AG10803 (cell line): ENCODE results near the gene MAPKAPK2.
A peak's percentile ranks its signal among the peaks of the same experiment; 100 is the strongest.

ENCODE experiments used
- DNase-seq: peaks from one replicate; pipeline ENCODE4 v3.0.0; 2010; ENCODE audit warnings: low read depth
- H3K4me3 ChIP-seq: 2 replicates; pipeline ENCODE4 v1.5.1; 2011; ENCODE audit warnings: mild to moderate bottlenecking, low read length, control low read depth
- TF ChIP-seq, protein P1 (sequence below): conservative IDR thresholded peaks from 2 replicates; pipeline ENCODE4 v1.5.1; 2011; ENCODE audit warnings: mild to moderate bottlenecking, low read length, control low read depth, inconsistent platforms

MAPKAPK2 gene

GRCh38 chr1:206661161-206661820, 23.4 kb upstream of the MAPKAPK2 start:
- TF ChIP-seq, protein P1, sequence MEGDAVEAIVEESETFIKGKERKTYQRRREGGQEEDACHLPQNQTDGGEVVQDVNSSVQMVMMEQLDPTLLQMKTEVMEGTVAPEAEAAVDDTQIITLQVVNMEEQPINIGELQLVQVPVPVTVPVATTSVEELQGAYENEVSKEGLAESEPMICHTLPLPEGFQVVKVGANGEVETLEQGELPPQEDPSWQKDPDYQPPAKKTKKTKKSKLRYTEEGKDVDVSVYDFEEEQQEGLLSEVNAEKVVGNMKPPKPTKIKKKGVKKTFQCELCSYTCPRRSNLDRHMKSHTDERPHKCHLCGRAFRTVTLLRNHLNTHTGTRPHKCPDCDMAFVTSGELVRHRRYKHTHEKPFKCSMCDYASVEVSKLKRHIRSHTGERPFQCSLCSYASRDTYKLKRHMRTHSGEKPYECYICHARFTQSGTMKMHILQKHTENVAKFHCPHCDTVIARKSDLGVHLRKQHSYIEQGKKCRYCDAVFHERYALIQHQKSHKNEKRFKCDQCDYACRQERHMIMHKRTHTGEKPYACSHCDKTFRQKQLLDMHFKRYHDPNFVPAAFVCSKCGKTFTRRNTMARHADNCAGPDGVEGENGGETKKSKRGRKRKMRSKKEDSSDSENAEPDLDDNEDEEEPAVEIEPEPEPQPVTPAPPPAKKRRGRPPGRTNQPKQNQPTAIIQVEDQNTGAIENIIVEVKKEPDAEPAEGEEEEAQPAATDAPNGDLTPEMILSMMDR, result no peak
- DNase-seq, result no peak
- H3K4me3 ChIP-seq, result no peak overlapping the region

- DNase-seq, result no peak
- H3K4me3 ChIP-seq, result no peak overlapping the region
- TF ChIP-seq, protein P1, result no peak
These were observed 22.2 kb upstream of the MAPKAPK2 start for GRCh38 chr1:206662396-206663092.

DNA sequence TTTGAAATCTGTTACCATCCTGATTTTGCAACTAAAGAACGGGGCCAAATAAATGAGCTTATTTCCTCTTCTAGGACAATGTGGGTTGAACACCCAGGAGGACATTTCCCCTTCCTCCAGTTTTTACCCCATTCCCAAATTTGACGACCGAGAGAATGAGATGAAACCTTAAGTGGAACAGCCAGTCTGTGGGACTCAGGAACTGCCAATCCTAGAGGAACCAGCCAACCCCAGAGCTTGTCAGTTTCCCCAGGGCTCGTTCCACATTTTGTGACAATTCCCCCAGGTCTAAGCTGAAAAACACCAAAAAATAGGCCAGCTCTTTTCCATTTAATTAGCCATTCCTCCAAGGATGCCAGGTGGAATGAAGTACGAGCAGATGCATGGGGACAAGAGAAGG, 21.3 kb upstream of the MAPKAPK2 start:
- DNase-seq, result no peak
- H3K4me3 ChIP-seq, result no peak overlapping the region
- TF ChIP-seq, protein P1, result no peak

- peak; percentile 53 for DNase-seq
- TF ChIP-seq, protein P1, result peak; percentile 81
- peak overlapping the region; percentile 24; the same call in 1 of the 2 replicates for H3K4me3 ChIP-seq
These were observed 20.7 kb upstream of the MAPKAPK2 start for GRCh38 chr1:206663832-206664652.

- TF ChIP-seq, protein P1, result no peak
- DNase-seq, result no peak
- no peak overlapping the region for H3K4me3 ChIP-seq
These were observed 20.0 kb upstream of the MAPKAPK2 start for GRCh38 chr1:206664740-206665139.

- no peak for DNase-seq
- no peak overlapping the region for H3K4me3 ChIP-seq
- TF ChIP-seq, protein P1, result no peak
These were observed 18.6 kb upstream of the MAPKAPK2 start for GRCh38 chr1:206666031-206666561.
